HCEC 1CT (cell line): Measurements from ENCODE around the gene MRGPRX1.
A peak's percentile ranks its signal among the peaks of the same experiment; 100 is the strongest.
"Not testable (repeated sequence)": the region's sequence is repeated elsewhere in the genome, so short reads cannot be mapped to it uniquely, and the experiment has no call there.

Experiments
- DNase-seq: peaks from one replicate; pipeline ENCODE4 v3.0.0-alpha.2; 2017

MRGPRX1 gene

GRCh38 chr11:18939314-18939713 lies at the start of gene MRGPRX1:
Gene MRGPRX1, minus strand, starts transcription at chr11:18939414. Its CDS starts 4,630 bp downstream, at chr11:18934784.
- DNase-seq: no peak

GRCh38 chr11:18987454-18988231 lies 48.4 kb upstream of the MRGPRX1 start:
- peak; percentile 79 for DNase-seq

GRCh38 chr11:18986744-18987143 lies 47.5 kb upstream of the MRGPRX1 start:
- DNase-seq: no peak

- no peak for DNase-seq
These were observed 42.7 kb upstream of the MRGPRX1 start for GRCh38 chr11:18981897-18982296.

- DNase-seq: no peak
These were observed 35.0 kb upstream of the MRGPRX1 start for GRCh38 chr11:18974192-18974591.

GRCh38 chr11:18972336-18972735 lies 33.1 kb upstream of the MRGPRX1 start:
- DNase-seq: no peak

GRCh38 chr11:18969720-18970119 lies 30.5 kb upstream of the MRGPRX1 start:
- no peak for DNase-seq

GRCh38 chr11:18958221-18958910 lies 19.2 kb upstream of the MRGPRX1 start:
- DNase-seq: no peak

GRCh38 chr11:18956630-18957029 lies 17.4 kb upstream of the MRGPRX1 start:
- no peak for DNase-seq

GRCh38 chr11:18936002-18936673 lies 3.1 kb downstream of the MRGPRX1 start:
- DNase-seq: no peak

GRCh38 chr11:18934195-18934814 lies 4.9 kb downstream of the MRGPRX1 start:
- DNase-seq: no peak

- peak; percentile 1 for DNase-seq
These were observed 11.5 kb downstream of the MRGPRX1 start for GRCh38 chr11:18927550-18928322.

GRCh38 chr11:18925426-18925825 lies 13.8 kb downstream of the MRGPRX1 start:
- DNase-seq: not testable (repeated sequence)

GRCh38 chr11:18912883-18913282 lies 26.3 kb downstream of the MRGPRX1 start:
- DNase-seq: no peak

- no peak for DNase-seq
These were observed 31.8 kb downstream of the MRGPRX1 start for GRCh38 chr11:18907391-18907790.

GRCh38 chr11:18900637-18901036 lies 38.6 kb downstream of the MRGPRX1 start:
- DNase-seq: not testable (repeated sequence)

GRCh38 chr11:18900151-18900611 lies 39.0 kb downstream of the MRGPRX1 start:
- not testable (repeated sequence) for DNase-seq

GRCh38 chr11:18891712-18892111 lies 47.5 kb downstream of the MRGPRX1 start:
- DNase-seq: not testable (repeated sequence)

GRCh38 chr11:18890615-18891014 lies 48.6 kb downstream of the MRGPRX1 start:
- no peak for DNase-seq
